HEK293 (cell line): ENCODE data around the gene SOX9.

Experiments
- CTCF ChIA-PET: fragments of 350-600 bp; formaldehyde crosslinking; extraction: SDS; loops from one replicate; lab custom pipeline; 2021; ENCODE audit warnings: antibody characterized with exemption; lab: Yijun Ruan, JAX
- POLR2A ChIA-PET: fragments of 300-600 bp; formaldehyde crosslinking; extraction: SDS; loops from one replicate; lab custom pipeline; 2020; ENCODE audit warnings: antibody characterized with exemption, inconsistent platforms; lab: Yijun Ruan, JAX
- H3K27ac ChIP-seq: fragments of 200-500 bp; sonication (Bioruptor generic); 2 replicates; pipeline ENCODE4 v1.5.1; 2014; ENCODE audit warnings: low read depth, low read length, control low read depth, inconsistent platforms; ENCODE audit errors: extremely low read depth
- H3K36me3 ChIP-seq, 2 experiments: fragments of 200-500 bp in 1 of 2; sonication (Bioruptor generic) in 1 of 2; 1 replicate in 1 of 2; 2 replicates in 1 of 2; pipeline ENCODE4 v1.5.1; 2014 to 2017; ENCODE audit warnings: inconsistent platforms in 2 of 2, low read length in 2 of 2; ENCODE audit not compliant: control insufficient read depth in 2 of 2, insufficient read depth in 1 of 2
- H3K4me1 ChIP-seq: fragments of 200-500 bp; sonication (Bioruptor generic); 2 replicates; pipeline ENCODE4 v1.5.1; 2014; ENCODE audit warnings: mild to moderate bottlenecking, low read length, inconsistent platforms; ENCODE audit not compliant: control insufficient read depth, insufficient read depth
- H3K4me3 ChIP-seq: 2 replicates; pipeline ENCODE4 v1.5.1; 2011; ENCODE audit warnings: low read depth, mild to moderate bottlenecking, control low read depth, low read length, moderate library complexity
- H3K9me3 ChIP-seq: fragments of 200-500 bp; sonication (Bioruptor generic); 2 replicates; pipeline ENCODE4 v1.5.1; 2014; ENCODE audit warnings: low read depth, low read length, inconsistent platforms; ENCODE audit not compliant: control insufficient read depth, insufficient read depth
- GLI2 ChIP-seq: fragments of 450-650 bp; formaldehyde crosslinking; IDR thresholded peaks from 2 replicates; pipeline ENCODE4; 2017; ENCODE audit warnings: missing biosample characterization, missing genetic modification characterization, low read depth, borderline replicate concordance
- KLF16 ChIP-seq: fragments of 450-650 bp; formaldehyde crosslinking; IDR thresholded peaks from 2 replicates; pipeline ENCODE4 v1.5.1; 2017; ENCODE audit warnings: missing biosample characterization, missing genetic modification characterization
- MYNN ChIP-seq: fragments of 450-650 bp; formaldehyde crosslinking; IDR thresholded peaks from 2 replicates; pipeline ENCODE4 v1.5.1; 2016; ENCODE audit warnings: missing biosample characterization, missing genetic modification characterization, borderline replicate concordance
- RBAK ChIP-seq: fragments of 450-650 bp; formaldehyde crosslinking; IDR thresholded peaks from 2 replicates; pipeline ENCODE4 v1.5.1; 2016; ENCODE audit warnings: missing biosample characterization, missing genetic modification characterization
- TRIM28 ChIP-seq: IDR thresholded peaks from 2 replicates; pipeline ENCODE4 v1.6.1; 2011; ENCODE audit warnings: low read length, control low read depth, borderline replicate concordance
- WT1 ChIP-seq: fragments of 450-650 bp; formaldehyde crosslinking; IDR thresholded peaks from 2 replicates; pipeline ENCODE4 v1.5.1; 2016; ENCODE audit warnings: missing biosample characterization, missing genetic modification characterization
- ZBTB21 ChIP-seq: fragments of 450-650 bp; formaldehyde crosslinking; IDR thresholded peaks from 2 replicates; pipeline ENCODE4 v1.5.1; 2017; ENCODE audit warnings: missing biosample characterization, missing genetic modification characterization
- ZNF175 ChIP-seq: fragments of 450-650 bp; formaldehyde crosslinking; IDR thresholded peaks from 2 replicates; pipeline ENCODE4 v1.5.1; 2016; ENCODE audit warnings: missing biosample characterization, missing genetic modification characterization
- ZNF19 ChIP-seq: fragments of 450-650 bp; formaldehyde crosslinking; IDR thresholded peaks from 2 replicates; pipeline ENCODE4; 2016; ENCODE audit warnings: missing biosample characterization, missing genetic modification characterization, low read depth
- ZNF221 ChIP-seq: fragments of 450-650 bp; formaldehyde crosslinking; IDR thresholded peaks from 2 replicates; pipeline ENCODE4 v1.5.1; 2017; ENCODE audit warnings: missing biosample characterization, missing genetic modification characterization, borderline replicate concordance
- ZNF341 ChIP-seq: fragments of 450-650 bp; formaldehyde crosslinking; IDR thresholded peaks from 2 replicates; pipeline ENCODE4; 2016; ENCODE audit warnings: low read depth, missing biosample characterization, missing genetic modification characterization
- ZNF354C ChIP-seq: fragments of 450-650 bp; formaldehyde crosslinking; IDR thresholded peaks from 2 replicates; pipeline ENCODE4 v1.5.1; 2016; ENCODE audit warnings: missing biosample characterization, missing genetic modification characterization, low read depth, borderline replicate concordance
- ZNF623 ChIP-seq: fragments of 450-650 bp; formaldehyde crosslinking; IDR thresholded peaks from 2 replicates; pipeline ENCODE4 v1.5.1; 2016; ENCODE audit warnings: missing biosample characterization, missing genetic modification characterization
- ZNF785 ChIP-seq: fragments of 450-650 bp; formaldehyde crosslinking; IDR thresholded peaks from 2 replicates; pipeline ENCODE4 v1.5.1; 2016; ENCODE audit warnings: missing biosample characterization, missing genetic modification characterization
- ZXDB ChIP-seq: fragments of 450-650 bp; formaldehyde crosslinking; IDR thresholded peaks from 2 replicates; pipeline ENCODE4 v1.5.1; 2016; ENCODE audit warnings: missing biosample characterization, missing genetic modification characterization
- TF ChIP-seq, protein P1 (sequence below): fragments of 450-650 bp; formaldehyde crosslinking; IDR thresholded peaks from 2 replicates; pipeline ENCODE4 v1.5.1; 2016; ENCODE audit warnings: missing biosample characterization, missing genetic modification characterization
- TF ChIP-seq, protein P2 (sequence below): fragments of 450-650 bp; formaldehyde crosslinking; IDR thresholded peaks from 2 replicates; pipeline ENCODE4 v1.5.1; 2016; ENCODE audit warnings: missing biosample characterization, missing genetic modification characterization
- TF ChIP-seq, protein P3 (sequence below): fragments of 450-650 bp; formaldehyde crosslinking; IDR thresholded peaks from 2 replicates; pipeline ENCODE4 v1.5.1; 2016; ENCODE audit warnings: missing biosample characterization, missing genetic modification characterization
- TF ChIP-seq, protein P4 (sequence below): IDR thresholded peaks from 2 replicates; pipeline ENCODE4 v1.6.1; 2011; ENCODE audit warnings: mild to moderate bottlenecking, low read depth, low read length, borderline replicate concordance
- TF ChIP-seq, protein P5 (sequence below): fragments of 450-650 bp; formaldehyde crosslinking; conservative IDR thresholded peaks from 2 replicates; pipeline ENCODE4 v1.5.1; 2016; ENCODE audit warnings: low read depth, missing biosample characterization, missing genetic modification characterization

SOX9 gene

DNA sequence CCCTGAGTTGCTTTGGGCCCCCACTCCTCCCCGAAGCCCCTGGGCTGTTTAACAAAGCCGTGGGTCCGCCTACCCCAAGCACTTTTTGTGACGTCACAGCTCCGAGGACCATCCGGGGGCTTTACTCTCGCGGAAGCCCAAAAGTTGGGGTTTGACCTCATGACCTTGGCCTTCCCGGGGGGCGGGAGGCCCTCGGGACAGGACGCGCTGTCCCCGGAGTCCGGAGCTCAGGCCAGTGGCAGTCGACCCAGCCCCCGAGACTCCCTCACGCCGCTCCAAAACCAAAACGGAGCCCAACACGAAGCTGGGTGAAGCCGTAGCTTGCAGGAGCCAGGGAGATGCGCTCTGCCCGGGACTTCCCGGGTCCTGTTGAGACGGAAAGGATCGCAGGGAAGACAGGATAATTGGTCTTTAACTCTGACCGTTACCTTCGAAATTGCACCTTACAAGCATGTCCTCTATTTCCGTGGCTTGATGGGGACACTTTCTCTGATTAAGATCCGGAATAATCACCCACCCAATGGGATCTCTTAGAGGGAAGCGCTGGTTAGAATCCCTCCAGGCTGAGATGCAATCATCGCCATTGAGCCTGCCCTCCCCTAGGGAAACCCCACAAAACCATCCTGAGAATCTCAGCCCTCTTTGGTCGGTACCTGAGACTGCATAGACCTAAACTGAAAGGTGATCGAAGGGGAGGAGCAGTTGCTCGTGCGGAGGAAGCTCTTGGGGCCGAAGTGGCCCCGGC lies 4.9 kb upstream of the SOX9 start:
- no peaks in the 10 kb centered on the region for H3K36me3 ChIP-seq
- no peak overlapping the region for H3K27ac ChIP-seq
- no peak overlapping the region for H3K4me3 ChIP-seq
- no peak for TF ChIP-seq MYNN (tag by site-specific recombination)
- TF ChIP-seq, protein P1, sequence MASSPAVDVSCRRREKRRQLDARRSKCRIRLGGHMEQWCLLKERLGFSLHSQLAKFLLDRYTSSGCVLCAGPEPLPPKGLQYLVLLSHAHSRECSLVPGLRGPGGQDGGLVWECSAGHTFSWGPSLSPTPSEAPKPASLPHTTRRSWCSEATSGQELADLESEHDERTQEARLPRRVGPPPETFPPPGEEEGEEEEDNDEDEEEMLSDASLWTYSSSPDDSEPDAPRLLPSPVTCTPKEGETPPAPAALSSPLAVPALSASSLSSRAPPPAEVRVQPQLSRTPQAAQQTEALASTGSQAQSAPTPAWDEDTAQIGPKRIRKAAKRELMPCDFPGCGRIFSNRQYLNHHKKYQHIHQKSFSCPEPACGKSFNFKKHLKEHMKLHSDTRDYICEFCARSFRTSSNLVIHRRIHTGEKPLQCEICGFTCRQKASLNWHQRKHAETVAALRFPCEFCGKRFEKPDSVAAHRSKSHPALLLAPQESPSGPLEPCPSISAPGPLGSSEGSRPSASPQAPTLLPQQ (tag by site-specific recombination) = no peak
- TF ChIP-seq ZNF354C (tag by site-specific recombination) = no peak
- TF ChIP-seq ZNF19 (tag by site-specific recombination) = no peak
- no peak for TF ChIP-seq ZNF175
- TF ChIP-seq KLF16 (tag by site-specific recombination) = no peak
- TF ChIP-seq ZNF623 = no peak
- no peak for TF ChIP-seq GLI2 (tag by site-specific recombination)
- TF ChIP-seq WT1 (tag by site-specific recombination) = no peak
- TF ChIP-seq ZNF341 (tag by site-specific recombination) = no peak
- TF ChIP-seq ZNF785 (tag by site-specific recombination) = no peak
- TF ChIP-seq, protein P2, sequence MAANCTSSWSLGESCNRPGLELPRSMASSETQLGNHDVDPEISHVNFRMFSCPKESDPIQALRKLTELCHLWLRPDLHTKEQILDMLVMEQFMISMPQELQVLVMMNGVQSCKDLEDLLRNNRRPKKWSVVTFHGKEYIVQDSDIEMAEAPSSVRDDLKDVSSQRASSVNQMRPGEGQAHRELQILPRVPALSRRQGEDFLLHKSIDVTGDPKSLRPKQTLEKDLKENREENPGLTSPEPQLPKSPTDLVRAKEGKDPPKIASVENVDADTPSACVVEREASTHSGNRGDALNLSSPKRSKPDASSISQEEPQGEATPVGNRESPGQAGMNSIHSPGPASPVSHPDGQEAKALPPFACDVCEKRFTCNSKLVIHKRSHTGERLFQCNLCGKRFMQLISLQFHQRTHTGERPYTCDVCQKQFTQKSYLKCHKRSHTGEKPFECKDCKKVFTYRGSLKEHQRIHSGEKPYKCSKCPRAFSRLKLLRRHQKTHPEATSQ = no peak
- TF ChIP-seq, protein P3, sequence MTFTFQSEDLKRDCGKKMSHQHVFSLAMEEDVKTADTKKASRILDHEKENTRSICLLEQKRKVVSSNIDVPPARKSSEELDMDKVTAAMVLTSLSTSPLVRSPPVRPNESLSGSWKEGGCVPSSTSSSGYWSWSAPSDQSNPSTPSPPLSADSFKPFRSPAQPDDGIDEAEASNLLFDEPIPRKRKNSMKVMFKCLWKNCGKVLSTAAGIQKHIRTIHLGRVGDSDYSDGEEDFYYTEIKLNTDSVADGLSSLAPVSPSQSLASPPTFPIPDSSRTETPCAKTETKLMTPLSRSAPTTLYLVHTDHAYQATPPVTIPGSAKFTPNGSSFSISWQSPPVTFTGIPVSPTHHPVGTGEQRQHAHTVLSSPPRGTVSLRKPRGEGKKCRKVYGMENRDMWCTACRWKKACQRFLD (tag by site-specific recombination) = no peak
- no peak for TF ChIP-seq TRIM28
- TF ChIP-seq RBAK (tag by site-specific recombination) = no peak
- no peak for TF ChIP-seq ZNF221 (tag by site-specific recombination)
- TF ChIP-seq, protein P4, sequence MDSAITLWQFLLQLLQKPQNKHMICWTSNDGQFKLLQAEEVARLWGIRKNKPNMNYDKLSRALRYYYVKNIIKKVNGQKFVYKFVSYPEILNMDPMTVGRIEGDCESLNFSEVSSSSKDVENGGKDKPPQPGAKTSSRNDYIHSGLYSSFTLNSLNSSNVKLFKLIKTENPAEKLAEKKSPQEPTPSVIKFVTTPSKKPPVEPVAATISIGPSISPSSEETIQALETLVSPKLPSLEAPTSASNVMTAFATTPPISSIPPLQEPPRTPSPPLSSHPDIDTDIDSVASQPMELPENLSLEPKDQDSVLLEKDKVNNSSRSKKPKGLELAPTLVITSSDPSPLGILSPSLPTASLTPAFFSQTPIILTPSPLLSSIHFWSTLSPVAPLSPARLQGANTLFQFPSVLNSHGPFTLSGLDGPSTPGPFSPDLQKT = no peak
- TF ChIP-seq, protein P5, sequence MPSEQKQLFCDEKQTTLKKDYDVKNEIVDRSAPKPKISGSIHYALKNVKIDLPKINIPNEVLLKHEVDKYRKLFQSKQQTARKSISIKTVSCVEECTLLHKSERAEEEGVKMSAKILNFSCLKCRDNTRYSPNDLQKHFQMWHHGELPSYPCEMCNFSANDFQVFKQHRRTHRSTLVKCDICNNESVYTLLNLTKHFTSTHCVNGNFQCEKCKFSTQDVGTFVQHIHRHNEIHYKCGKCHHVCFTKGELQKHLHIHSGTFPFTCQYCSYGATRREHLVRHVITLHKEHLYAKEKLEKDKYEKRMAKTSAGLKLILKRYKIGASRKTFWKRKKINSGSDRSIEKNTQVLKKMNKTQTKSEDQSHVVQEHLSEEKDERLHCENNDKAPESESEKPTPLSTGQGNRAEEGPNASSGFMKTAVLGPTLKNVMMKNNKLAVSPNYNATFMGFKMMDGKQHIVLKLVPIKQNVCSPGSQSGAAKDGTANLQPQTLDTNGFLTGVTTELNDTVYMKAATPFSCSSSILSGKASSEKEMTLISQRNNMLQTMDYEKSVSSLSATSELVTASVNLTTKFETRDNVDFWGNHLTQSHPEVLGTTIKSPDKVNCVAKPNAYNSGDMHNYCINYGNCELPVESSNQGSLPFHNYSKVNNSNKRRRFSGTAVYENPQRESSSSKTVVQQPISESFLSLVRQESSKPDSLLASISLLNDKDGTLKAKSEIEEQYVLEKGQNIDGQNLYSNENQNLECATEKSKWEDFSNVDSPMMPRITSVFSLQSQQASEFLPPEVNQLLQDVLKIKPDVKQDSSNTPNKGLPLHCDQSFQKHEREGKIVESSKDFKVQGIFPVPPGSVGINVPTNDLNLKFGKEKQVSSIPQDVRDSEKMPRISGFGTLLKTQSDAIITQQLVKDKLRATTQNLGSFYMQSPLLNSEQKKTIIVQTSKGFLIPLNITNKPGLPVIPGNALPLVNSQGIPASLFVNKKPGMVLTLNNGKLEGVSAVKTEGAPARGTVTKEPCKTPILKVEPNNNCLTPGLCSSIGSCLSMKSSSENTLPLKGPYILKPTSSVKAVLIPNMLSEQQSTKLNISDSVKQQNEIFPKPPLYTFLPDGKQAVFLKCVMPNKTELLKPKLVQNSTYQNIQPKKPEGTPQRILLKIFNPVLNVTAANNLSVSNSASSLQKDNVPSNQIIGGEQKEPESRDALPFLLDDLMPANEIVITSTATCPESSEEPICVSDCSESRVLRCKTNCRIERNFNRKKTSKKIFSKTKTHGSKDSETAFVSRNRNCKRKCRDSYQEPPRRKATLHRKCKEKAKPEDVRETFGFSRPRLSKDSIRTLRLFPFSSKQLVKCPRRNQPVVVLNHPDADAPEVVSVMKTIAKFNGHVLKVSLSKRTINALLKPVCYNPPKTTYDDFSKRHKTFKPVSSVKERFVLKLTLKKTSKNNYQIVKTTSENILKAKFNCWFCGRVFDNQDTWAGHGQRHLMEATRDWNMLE (tag by site-specific recombination) = no peak
- no peak for TF ChIP-seq ZBTB21 (tag by site-specific recombination)
- no peak for TF ChIP-seq ZXDB
- TF ChIP-seq, all 188 proteins: peak for 0
- peaks cover 9% of the 10 kb centered on the region for H3K4me1 ChIP-seq
- ChIA-PET CTCF (interaction anchor here (1.4 kb wide), 1 partner anchor 38 kb away, joined by 3 read pairs; no protein-coding TSS in a partner anchor), POLR2A (no interaction called here)
- no peaks in the 10 kb centered on the region for H3K9me3 ChIP-seq
